SK-N-SH (cell line): ENCODE measurements around the gene SLC19A3. TPM values are rescaled to one million over a fixed set of nuclear protein-coding genes. Genes with fewer than 3 reads are reported as not detected.

Experiments used
- CTCF ChIA-PET: fragments of 300-600, 350-600 bp; formaldehyde crosslinking; extraction: SDS; loops from one replicate; lab custom pipeline; 2021; lab: Yijun Ruan, JAX
- POLR2A ChIA-PET: fragments of 350-600 bp; sonication (Branson Sonifier 250); formaldehyde crosslinking; extraction: SDS; loops from one replicate; lab custom pipeline; 2020; ENCODE audit warnings: antibody characterized with exemption, inconsistent platforms; lab: Yijun Ruan, JAX
- DNase-seq: peaks from one replicate; pipeline ENCODE4 v3.0.0; 2012
- H2AFZ ChIP-seq: fragments of 200-600 bp; sonication (generic); 2 replicates; pipeline ENCODE4 v1.8.1; 2016; ENCODE audit warnings: antibody characterized with exemption, mild to moderate bottlenecking, low read depth
- H3F3A ChIP-seq: fragments of 200-600 bp; sonication (generic); replicated peaks from 2 replicates; pipeline ENCODE3; 2016; ENCODE audit warnings: antibody characterized with exemption, mild to moderate bottlenecking; ENCODE audit not compliant: insufficient read depth
- H3K27ac ChIP-seq, 2 experiments: fragments of 200-500 bp in 1 of 2; fragments of 200-600 bp in 1 of 2; sonication (Bioruptor generic) in 1 of 2; sonication (generic), shearing (Covaris generic) in 1 of 2; 2 replicates each; pipeline versions ENCODE4 v1.5.1 to v1.6.1; 2014 to 2016; ENCODE audit warnings: low read depth in 2 of 2, inconsistent platforms in 1 of 2, low read length in 1 of 2, mild to moderate bottlenecking in 1 of 2, mixed read lengths in 1 of 2
- H3K27me3 ChIP-seq: fragments of 200-600 bp; sonication (generic), shearing (Covaris generic); 2 replicates; pipeline ENCODE4 v1.6.1; 2016; ENCODE audit warnings: mixed run types; ENCODE audit not compliant: insufficient read depth
- H3K36me3 ChIP-seq, 2 experiments: fragments of 200-500 bp in 1 of 2; fragments of 200-600 bp in 1 of 2; sonication (Bioruptor generic) in 1 of 2; sonication (generic) in 1 of 2; replicated peaks in 1 of 2; 2 replicates each; pipeline versions ENCODE3 to v1.5.1; 2014 to 2016; ENCODE audit warnings: low read length in 1 of 2, mild to moderate bottlenecking in 1 of 2; ENCODE audit not compliant: insufficient read depth in 2 of 2, control insufficient read depth in 1 of 2
- H3K4me1 ChIP-seq, 2 experiments: fragments of 200-500 bp in 1 of 2; fragments of 200-600 bp in 1 of 2; sonication (Bioruptor generic) in 1 of 2; sonication (generic), shearing (Covaris generic) in 1 of 2; 2 replicates each; pipeline versions ENCODE4 v1.5.1 to v1.6.1; 2014 to 2016; ENCODE audit warnings: low read depth in 1 of 2, low read length in 1 of 2, mixed run types in 1 of 2; ENCODE audit not compliant: insufficient read depth in 2 of 2, control insufficient read depth in 1 of 2
- H3K4me2 ChIP-seq: fragments of 200-600 bp; sonication (generic), shearing (Covaris generic); 2 replicates; pipeline ENCODE4 v1.6.1; 2017; ENCODE audit warnings: mixed run types
- H3K4me3 ChIP-seq, 2 experiments: fragments of 200-500 bp in 1 of 2; fragments of 200-600 bp in 1 of 2; sonication (Bioruptor generic) in 1 of 2; sonication (generic), shearing (Covaris generic) in 1 of 2; 2 replicates each; pipeline versions ENCODE4 v1.5.1 to v1.8.1; 2014 to 2016; ENCODE audit warnings: low read depth in 2 of 2, inconsistent platforms in 1 of 2, low read length in 1 of 2, mild to moderate bottlenecking in 1 of 2, mixed read lengths in 1 of 2, moderate library complexity in 1 of 2
- H3K79me2 ChIP-seq: fragments of 200-600 bp; sonication (generic); 2 replicates; pipeline ENCODE4 v1.8.1; 2017; ENCODE audit warnings: mild to moderate bottlenecking; ENCODE audit not compliant: insufficient read depth
- H3K9ac ChIP-seq: fragments of 200-600 bp; sonication (generic); 2 replicates; pipeline ENCODE4 v1.6.1; 2017; ENCODE audit warnings: mixed run types
- H3K9me2 ChIP-seq: fragments of 200-600 bp; sonication (generic); 2 replicates; pipeline ENCODE4 v1.6.1; 2017; ENCODE audit warnings: mixed run types
- H3K9me3 ChIP-seq: fragments of 200-600 bp; sonication (generic); 2 replicates; pipeline ENCODE4 v1.6.1; 2017; ENCODE audit warnings: mixed run types, mild to moderate bottlenecking, moderate library complexity
- H4K20me1 ChIP-seq: fragments of 200-600 bp; sonication (generic); 2 replicates; pipeline ENCODE4 v1.6.1; 2017; ENCODE audit warnings: mild to moderate bottlenecking, mixed run types; ENCODE audit not compliant: insufficient read depth
- EZH2phosphoT487 ChIP-seq: fragments of 200-600 bp; sonication (generic); IDR thresholded peaks from 2 replicates; pipeline ENCODE4 v1.6.1; 2017; ENCODE audit warnings: low read depth, mixed run types, mild to moderate bottlenecking, antibody characterized with exemption, moderate library complexity, borderline replicate concordance
- GABPA ChIP-seq: IDR thresholded peaks from 2 replicates; pipeline ENCODE4 v1.4.0; 2012; ENCODE audit warnings: low read depth, mild to moderate bottlenecking
- JUND ChIP-seq: IDR thresholded peaks from 2 replicates; pipeline ENCODE4 v1.4.0; 2012
- MXI1 ChIP-seq: IDR thresholded peaks from 2 replicates; pipeline ENCODE4 v1.6.1; 2012; ENCODE audit warnings: mild to moderate bottlenecking, low read depth, low read length, improper control_type of control experiment
- NFIC ChIP-seq: IDR thresholded peaks from 2 replicates; pipeline ENCODE4 v1.4.0; 2012; ENCODE audit warnings: borderline replicate concordance
- NRF1 ChIP-seq: IDR thresholded peaks from 2 replicates; pipeline ENCODE4 v1.6.1; 2012; ENCODE audit warnings: low read depth, mild to moderate bottlenecking, low read length
- SIN3A ChIP-seq: IDR thresholded peaks from 2 replicates; pipeline ENCODE4 v1.6.1; 2012; ENCODE audit warnings: low read depth, mild to moderate bottlenecking, low read length, moderate library complexity, borderline replicate concordance
- SMC3 ChIP-seq: IDR thresholded peaks from 2 replicates; pipeline ENCODE4 v1.6.1; 2012; ENCODE audit warnings: low read depth, low read length, improper control_type of control experiment
- YY1 ChIP-seq: IDR thresholded peaks from 2 replicates; pipeline ENCODE4 v1.4.0; 2012; ENCODE audit warnings: low read depth, mild to moderate bottlenecking
- WGBS: methylation state at CpG from one replicate; pipeline ENCODE4 v1.1.6; 2017; ENCODE audit warnings: low lambda C conversion rate; 5-methylcytosine and 5-hydroxymethylcytosine counted together
- polyA plus RNA-seq, 3 experiments: library from polyadenylated mRNA; depleted of rRNA; stranded (reverse); fragments of >200 nt; gene quantifications; 2 replicates each; pipeline ENCODE4 v1.2.3, GENCODE V29; 2012
- TF ChIP-seq, protein P1 (sequence below): IDR thresholded peaks from 2 replicates; pipeline ENCODE4 v1.6.1; 2012; ENCODE audit warnings: mild to moderate bottlenecking, low read depth, low read length, moderate library complexity
- TF ChIP-seq, protein P2 (sequence below): fragments of 150-350 bp; IDR thresholded peaks from 2 replicates; pipeline ENCODE4 v1.6.1; 2016; ENCODE audit warnings: mild to moderate bottlenecking, low read depth, low read length
- TF ChIP-seq, protein P3 (sequence below): fragments of 200-600 bp; sonication (generic); IDR thresholded peaks from 2 replicates; pipeline ENCODE4 v1.6.1; 2017; ENCODE audit warnings: antibody characterized with exemption, mild to moderate bottlenecking, moderate library complexity

The SLC19A3 gene
- polyA plus RNA-seq, 1 of the 3 experiments (the other 2 are of a cell fraction): 0.02 TPM

DNA sequence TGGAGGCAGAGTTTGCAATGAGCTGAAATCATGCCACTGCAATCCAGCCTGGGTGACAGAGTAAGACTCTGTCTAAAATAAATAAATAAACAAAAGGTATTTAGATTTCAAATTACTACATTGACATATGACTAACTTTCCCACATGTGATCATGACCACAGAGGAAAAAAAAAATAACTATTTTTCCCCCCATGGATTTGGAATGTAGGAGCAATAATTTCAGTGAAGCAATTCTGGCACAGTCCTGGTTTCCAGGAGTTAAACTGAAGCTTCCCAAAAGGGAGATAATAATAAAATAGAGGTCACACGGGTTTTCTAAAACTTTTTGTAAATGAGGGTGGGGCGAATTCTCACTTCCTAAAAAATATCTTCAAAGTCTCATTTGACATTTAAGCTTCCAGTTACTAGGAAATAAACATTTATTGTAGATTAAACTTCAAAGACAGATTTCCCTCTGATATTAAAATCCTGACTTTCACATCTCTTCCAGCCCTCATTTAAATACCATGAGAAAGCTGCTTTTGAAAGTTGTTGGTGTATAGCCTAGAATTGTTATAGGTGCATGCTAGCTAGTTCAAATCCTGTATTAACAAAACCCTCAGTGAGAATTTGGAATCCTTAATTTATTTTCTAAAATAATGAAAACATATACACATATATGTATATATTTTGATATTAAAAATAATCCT is 20.7 kb downstream of the SLC19A3 start:
- 13% methylated on average over 2 of the region's 2 CpGs for WGBS
- ChIA-PET POLR2A (no interaction called here), CTCF (no interaction called here)
- Histone ChIP-seq H4K20me1 (no peaks in the 10 kb centered on the region), H3K36me3 (no peaks in the 10 kb centered on the region), H3K4me2 (no peak overlapping the region), H3K4me3 (no peak overlapping the region), H3K9ac (no peak overlapping the region), H3K4me1 (no peaks in the 10 kb centered on the region), H3K27me3 (no peaks in the 10 kb centered on the region; the same call in 1 of the 2 replicates), H3K79me2 (no peaks in the 10 kb centered on the region), H2AFZ (no peak overlapping the region), H3F3A (no peaks in the 10 kb centered on the region), H3K9me2 (no peaks in the 10 kb centered on the region), H3K9me3 (no peaks in the 10 kb centered on the region), H3K27ac (no peak overlapping the region)
- DNase-seq: no peak
- TF ChIP-seq JUND (no peak), SIN3A (no peak), NRF1 (no peak), NFIC (no peak), MXI1 (no peak), GABPA (no peak), YY1 (no peak)
- TF ChIP-seq, protein P1, sequence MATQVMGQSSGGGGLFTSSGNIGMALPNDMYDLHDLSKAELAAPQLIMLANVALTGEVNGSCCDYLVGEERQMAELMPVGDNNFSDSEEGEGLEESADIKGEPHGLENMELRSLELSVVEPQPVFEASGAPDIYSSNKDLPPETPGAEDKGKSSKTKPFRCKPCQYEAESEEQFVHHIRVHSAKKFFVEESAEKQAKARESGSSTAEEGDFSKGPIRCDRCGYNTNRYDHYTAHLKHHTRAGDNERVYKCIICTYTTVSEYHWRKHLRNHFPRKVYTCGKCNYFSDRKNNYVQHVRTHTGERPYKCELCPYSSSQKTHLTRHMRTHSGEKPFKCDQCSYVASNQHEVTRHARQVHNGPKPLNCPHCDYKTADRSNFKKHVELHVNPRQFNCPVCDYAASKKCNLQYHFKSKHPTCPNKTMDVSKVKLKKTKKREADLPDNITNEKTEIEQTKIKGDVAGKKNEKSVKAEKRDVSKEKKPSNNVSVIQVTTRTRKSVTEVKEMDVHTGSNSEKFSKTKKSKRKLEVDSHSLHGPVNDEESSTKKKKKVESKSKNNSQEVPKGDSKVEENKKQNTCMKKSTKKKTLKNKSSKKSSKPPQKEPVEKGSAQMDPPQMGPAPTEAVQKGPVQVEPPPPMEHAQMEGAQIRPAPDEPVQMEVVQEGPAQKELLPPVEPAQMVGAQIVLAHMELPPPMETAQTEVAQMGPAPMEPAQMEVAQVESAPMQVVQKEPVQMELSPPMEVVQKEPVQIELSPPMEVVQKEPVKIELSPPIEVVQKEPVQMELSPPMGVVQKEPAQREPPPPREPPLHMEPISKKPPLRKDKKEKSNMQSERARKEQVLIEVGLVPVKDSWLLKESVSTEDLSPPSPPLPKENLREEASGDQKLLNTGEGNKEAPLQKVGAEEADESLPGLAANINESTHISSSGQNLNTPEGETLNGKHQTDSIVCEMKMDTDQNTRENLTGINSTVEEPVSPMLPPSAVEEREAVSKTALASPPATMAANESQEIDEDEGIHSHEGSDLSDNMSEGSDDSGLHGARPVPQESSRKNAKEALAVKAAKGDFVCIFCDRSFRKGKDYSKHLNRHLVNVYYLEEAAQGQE: no peak
- TF ChIP-seq, protein P2, sequence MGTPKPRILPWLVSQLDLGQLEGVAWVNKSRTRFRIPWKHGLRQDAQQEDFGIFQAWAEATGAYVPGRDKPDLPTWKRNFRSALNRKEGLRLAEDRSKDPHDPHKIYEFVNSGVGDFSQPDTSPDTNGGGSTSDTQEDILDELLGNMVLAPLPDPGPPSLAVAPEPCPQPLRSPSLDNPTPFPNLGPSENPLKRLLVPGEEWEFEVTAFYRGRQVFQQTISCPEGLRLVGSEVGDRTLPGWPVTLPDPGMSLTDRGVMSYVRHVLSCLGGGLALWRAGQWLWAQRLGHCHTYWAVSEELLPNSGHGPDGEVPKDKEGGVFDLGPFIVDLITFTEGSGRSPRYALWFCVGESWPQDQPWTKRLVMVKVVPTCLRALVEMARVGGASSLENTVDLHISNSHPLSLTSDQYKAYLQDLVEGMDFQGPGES: no peak

DNA sequence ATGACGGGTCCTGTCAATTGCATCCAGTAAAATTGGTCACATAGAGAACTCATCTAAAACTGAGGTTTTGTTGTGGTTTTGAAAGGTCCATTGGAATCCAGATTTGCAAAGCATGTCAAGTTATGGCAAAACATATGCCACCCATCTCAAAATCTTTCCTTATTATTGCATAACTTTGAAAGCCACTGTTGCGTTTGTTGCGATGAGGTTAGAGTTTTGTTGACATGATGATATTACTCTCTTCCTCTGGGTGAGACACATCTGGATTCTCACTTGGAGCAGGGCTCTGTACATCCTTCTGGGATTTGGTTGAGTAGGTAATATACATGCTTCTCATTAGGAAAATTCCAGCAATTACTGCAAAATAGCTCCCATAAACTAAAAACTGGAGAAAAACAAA is 30.6 kb downstream of the SLC19A3 start:
- H3K27ac ChIP-seq: no peak overlapping the region
- no peak overlapping the region for H3K9ac ChIP-seq
- no peaks in the 10 kb centered on the region for H3K4me1 ChIP-seq
- no peaks in the 10 kb centered on the region for H4K20me1 ChIP-seq
- no peak for DNase-seq
- no peaks in the 10 kb centered on the region for H3K36me3 ChIP-seq
- H3K79me2 ChIP-seq: no peaks in the 10 kb centered on the region
- H3K9me2 ChIP-seq: no peaks in the 10 kb centered on the region
- WGBS: 80% methylated on average over 3 of the region's 3 CpGs
- no peak overlapping the region for H3K4me3 ChIP-seq
- TF ChIP-seq NRF1 (no peak), YY1 (no peak), MXI1 (no peak), JUND (no peak), EZH2phosphoT487 (no peak), SMC3 (no peak)
- TF ChIP-seq, protein P3, sequence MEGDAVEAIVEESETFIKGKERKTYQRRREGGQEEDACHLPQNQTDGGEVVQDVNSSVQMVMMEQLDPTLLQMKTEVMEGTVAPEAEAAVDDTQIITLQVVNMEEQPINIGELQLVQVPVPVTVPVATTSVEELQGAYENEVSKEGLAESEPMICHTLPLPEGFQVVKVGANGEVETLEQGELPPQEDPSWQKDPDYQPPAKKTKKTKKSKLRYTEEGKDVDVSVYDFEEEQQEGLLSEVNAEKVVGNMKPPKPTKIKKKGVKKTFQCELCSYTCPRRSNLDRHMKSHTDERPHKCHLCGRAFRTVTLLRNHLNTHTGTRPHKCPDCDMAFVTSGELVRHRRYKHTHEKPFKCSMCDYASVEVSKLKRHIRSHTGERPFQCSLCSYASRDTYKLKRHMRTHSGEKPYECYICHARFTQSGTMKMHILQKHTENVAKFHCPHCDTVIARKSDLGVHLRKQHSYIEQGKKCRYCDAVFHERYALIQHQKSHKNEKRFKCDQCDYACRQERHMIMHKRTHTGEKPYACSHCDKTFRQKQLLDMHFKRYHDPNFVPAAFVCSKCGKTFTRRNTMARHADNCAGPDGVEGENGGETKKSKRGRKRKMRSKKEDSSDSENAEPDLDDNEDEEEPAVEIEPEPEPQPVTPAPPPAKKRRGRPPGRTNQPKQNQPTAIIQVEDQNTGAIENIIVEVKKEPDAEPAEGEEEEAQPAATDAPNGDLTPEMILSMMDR: no peak
- no peaks in the 10 kb centered on the region for H3K9me3 ChIP-seq
- H3K4me2 ChIP-seq: no peak overlapping the region
- no peaks in the 10 kb centered on the region for H3F3A ChIP-seq
- ChIA-PET CTCF (no interaction called here), POLR2A (no interaction called here)
- no peak overlapping the region for H2AFZ ChIP-seq
- no peaks in the 10 kb centered on the region; the same call in 1 of the 2 replicates for H3K27me3 ChIP-seq
